ENCODE data around the gene CENPE.
"Not testable (repeated sequence)": the region's sequence is repeated elsewhere in the genome, so short reads cannot be mapped to it uniquely, and the experiment has no call there.

The CENPE gene

GRCh38 chr4:103198111-103198765, at the start of gene CENPE:
TSS of gene CENPE (minus strand) at chr4:103198343. CDS start at chr4:103198319, 24 bp downstream.
- peak; percentile 78 for DNase-seq

GRCh38 chr4:103244251-103244650, 46.1 kb upstream of the CENPE start:
- DNase-seq = no peak

- DNase-seq = not testable (repeated sequence)
These were observed 32.8 kb upstream of the CENPE start for GRCh38 chr4:103230938-103231337.

- DNase-seq = not testable (repeated sequence)
These were observed 25.4 kb upstream of the CENPE start for GRCh38 chr4:103223556-103223955.

GRCh38 chr4:103207673-103208072, 9.5 kb upstream of the CENPE start:
- DNase-seq = no peak

- DNase-seq = no peak
These were observed 6.0 kb upstream of the CENPE start for GRCh38 chr4:103204111-103204510.

- DNase-seq = no peak
These were observed 3.6 kb upstream of the CENPE start for GRCh38 chr4:103201724-103202123.

- no peak for DNase-seq
These were observed 3.1 kb upstream of the CENPE start for GRCh38 chr4:103201253-103201652.

GRCh38 chr4:103199009-103199408, 866 bp upstream of the CENPE start:
- DNase-seq = no peak

GRCh38 chr4:103197765-103198110, 405 bp downstream of the CENPE start:
- DNase-seq = no peak

GRCh38 chr4:103193457-103193856, 4.7 kb downstream of the CENPE start:
- no peak for DNase-seq

GRCh38 chr4:103171006-103171405, 27.1 kb downstream of the CENPE start:
- no peak for DNase-seq

- DNase-seq = not testable (repeated sequence)
These were observed 28.4 kb downstream of the CENPE start for GRCh38 chr4:103169750-103170149.

GRCh38 chr4:103168993-103169392, 29.1 kb downstream of the CENPE start:
- no peak for DNase-seq

GRCh38 chr4:103162176-103162575, 36.0 kb downstream of the CENPE start:
- DNase-seq = no peak

- no peak for DNase-seq
These were observed 39.4 kb downstream of the CENPE start for GRCh38 chr4:103158760-103159159.

- no peak for DNase-seq
These were observed 42.0 kb downstream of the CENPE start for GRCh38 chr4:103156106-103156505.

- DNase-seq = no peak
These were observed 45.8 kb downstream of the CENPE start for GRCh38 chr4:103152381-103152780.

GRCh38 chr4:103150677-103151076, 47.5 kb downstream of the CENPE start:
- no peak for DNase-seq

GRCh38 chr4:103144926-103145325, 53.2 kb downstream of the CENPE start:
- DNase-seq = no peak

- DNase-seq = no peak
These were observed 60.7 kb downstream of the CENPE start for GRCh38 chr4:103137446-103137827.

GRCh38 chr4:103136671-103137445, 61.3 kb downstream of the CENPE start:
- no peak for DNase-seq

GRCh38 chr4:103129174-103129573, 69.0 kb downstream of the CENPE start:
- DNase-seq = no peak

GRCh38 chr4:103126126-103126525, 72.0 kb downstream of the CENPE start:
- DNase-seq = no peak

GRCh38 chr4:103123114-103123513, 75.0 kb downstream of the CENPE start:
- no peak for DNase-seq
